ENCODE data around the gene MRPL51.
"Not testable (repeated sequence)": the region's sequence is repeated elsewhere in the genome, so short reads cannot be mapped to it uniquely, and the experiment has no call there.

Gene MRPL51

DNA sequence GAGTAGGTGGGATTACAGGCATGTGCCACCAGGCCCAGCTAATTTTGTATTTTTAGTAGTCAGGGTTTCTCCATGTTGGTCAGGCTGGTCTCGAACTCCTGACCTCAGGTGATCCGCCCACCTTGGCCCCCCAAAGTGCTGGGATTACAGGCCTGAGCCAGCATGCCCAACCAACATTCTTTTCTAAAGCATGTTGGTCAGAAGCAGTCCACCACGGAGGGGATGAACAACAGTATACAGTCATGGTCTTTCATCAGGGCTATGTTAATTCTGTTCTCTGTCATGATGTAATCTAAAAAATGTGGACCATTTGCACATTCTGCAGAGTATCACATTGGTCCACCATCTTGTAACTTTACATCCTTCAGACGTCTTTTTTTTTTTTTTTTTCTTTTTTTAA is 3.6 kb downstream of the MRPL51 start:
- H3K4me3 ChIP-seq (ENCODE audit: low read length) = no peak overlapping the region
- H3K9ac ChIP-seq (ENCODE audit: low read length) = no peak overlapping the region
- H2AFZ ChIP-seq (ENCODE audit: low read depth, low read length) = no peak overlapping the region
- H3K36me3 ChIP-seq (replicated peaks; ENCODE audit: low read depth, low read length) = peaks cover 9% of the 10 kb centered on the region
- H3K27me3 ChIP-seq (ENCODE audit: low read depth, low read length) = no peaks in the 10 kb centered on the region
- H4K20me1 ChIP-seq (ENCODE audit: insufficient read depth, low read length) = no peaks in the 10 kb centered on the region
- TF ChIP-seq, protein P1, sequence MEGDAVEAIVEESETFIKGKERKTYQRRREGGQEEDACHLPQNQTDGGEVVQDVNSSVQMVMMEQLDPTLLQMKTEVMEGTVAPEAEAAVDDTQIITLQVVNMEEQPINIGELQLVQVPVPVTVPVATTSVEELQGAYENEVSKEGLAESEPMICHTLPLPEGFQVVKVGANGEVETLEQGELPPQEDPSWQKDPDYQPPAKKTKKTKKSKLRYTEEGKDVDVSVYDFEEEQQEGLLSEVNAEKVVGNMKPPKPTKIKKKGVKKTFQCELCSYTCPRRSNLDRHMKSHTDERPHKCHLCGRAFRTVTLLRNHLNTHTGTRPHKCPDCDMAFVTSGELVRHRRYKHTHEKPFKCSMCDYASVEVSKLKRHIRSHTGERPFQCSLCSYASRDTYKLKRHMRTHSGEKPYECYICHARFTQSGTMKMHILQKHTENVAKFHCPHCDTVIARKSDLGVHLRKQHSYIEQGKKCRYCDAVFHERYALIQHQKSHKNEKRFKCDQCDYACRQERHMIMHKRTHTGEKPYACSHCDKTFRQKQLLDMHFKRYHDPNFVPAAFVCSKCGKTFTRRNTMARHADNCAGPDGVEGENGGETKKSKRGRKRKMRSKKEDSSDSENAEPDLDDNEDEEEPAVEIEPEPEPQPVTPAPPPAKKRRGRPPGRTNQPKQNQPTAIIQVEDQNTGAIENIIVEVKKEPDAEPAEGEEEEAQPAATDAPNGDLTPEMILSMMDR (IDR thresholded peaks at IDR 0.05; ENCODE audit: low read depth, low read length) = no peak
- no peak for TF ChIP-seq EZH2phosphoT487 (IDR thresholded peaks at IDR 0.05; ENCODE audit: low read depth)
- no peaks in the 10 kb centered on the region for H3K9me3 ChIP-seq (ENCODE audit: insufficient read depth, low read length)
- peaks cover 7% of the 10 kb centered on the region for H3K4me1 ChIP-seq (ENCODE audit: low read length)
- no peak overlapping the region for H3K4me2 ChIP-seq (ENCODE audit: low read length)
- H3K27ac ChIP-seq (ENCODE audit: low read length) = no peak overlapping the region
- H3K79me2 ChIP-seq (ENCODE audit: low read length) = peaks cover 16% of the 10 kb centered on the region

DNA sequence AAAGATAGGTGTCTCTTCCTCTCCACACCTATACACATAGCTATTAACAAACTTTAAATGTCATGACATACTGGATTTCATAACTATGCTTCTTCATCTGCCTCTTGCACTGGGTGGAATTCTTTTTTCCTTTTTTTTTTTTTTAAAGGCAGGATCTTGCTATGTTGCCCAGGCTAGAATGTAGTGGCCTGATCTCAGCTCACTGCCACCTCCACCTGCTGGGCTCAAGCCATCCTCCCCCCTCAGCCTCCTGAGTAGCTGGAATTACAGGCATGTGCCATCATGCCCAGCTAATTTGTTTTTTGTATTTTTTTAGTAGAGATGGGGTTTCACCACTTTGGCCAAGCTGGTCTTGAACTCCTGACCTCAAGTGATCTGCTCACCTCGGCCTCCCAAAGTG is 4.8 kb downstream of the MRPL51 start:
- Histone ChIP-seq H3K27ac (ENCODE audit: low read length) (no peak overlapping the region), H3K36me3 (replicated peaks; ENCODE audit: low read depth, low read length) (peaks cover 9% of the 10 kb centered on the region), H2AFZ (ENCODE audit: low read depth, low read length) (no peak overlapping the region), H3K79me2 (ENCODE audit: low read length) (peaks cover 13% of the 10 kb centered on the region), H4K20me1 (ENCODE audit: insufficient read depth, low read length) (no peaks in the 10 kb centered on the region), H3K4me1 (ENCODE audit: low read length) (peaks cover 7% of the 10 kb centered on the region), H3K9me3 (ENCODE audit: insufficient read depth, low read length) (no peaks in the 10 kb centered on the region), H3K4me3 (ENCODE audit: low read length) (no peak overlapping the region), H3K27me3 (ENCODE audit: low read depth, low read length) (no peaks in the 10 kb centered on the region), H3K9ac (ENCODE audit: low read length) (no peak overlapping the region), H3K4me2 (ENCODE audit: low read length) (no peak overlapping the region)
- TF ChIP-seq EZH2phosphoT487 (IDR thresholded peaks at IDR 0.05; ENCODE audit: low read depth) = no peak
- TF ChIP-seq, protein P1 (IDR thresholded peaks at IDR 0.05; ENCODE audit: low read depth, low read length) = no peak

DNA sequence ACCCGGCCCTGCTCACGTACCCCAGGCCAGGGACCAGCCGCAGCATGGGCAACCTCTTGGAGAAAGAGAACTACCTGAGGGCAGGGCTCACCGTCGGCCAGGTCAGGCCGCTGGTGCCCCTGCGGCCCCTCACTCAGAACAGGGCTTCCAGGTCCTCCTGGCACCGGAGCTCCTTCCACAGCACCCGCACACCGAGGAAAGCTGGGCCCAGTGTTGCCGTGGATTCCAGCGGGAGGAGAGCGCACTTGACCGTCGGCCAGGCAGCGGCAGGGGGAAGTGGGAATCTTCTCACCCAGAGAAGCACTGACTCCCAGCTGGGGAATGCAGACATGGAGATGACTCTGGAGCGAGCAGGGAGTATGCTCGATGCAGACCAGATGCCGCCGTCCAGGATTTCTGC is 14.6 kb downstream of the MRPL51 start:
- no peak overlapping the region for H2AFZ ChIP-seq (ENCODE audit: low read depth, low read length)
- H3K4me2 ChIP-seq (ENCODE audit: low read length) = no peak overlapping the region
- H4K20me1 ChIP-seq (ENCODE audit: insufficient read depth, low read length) = no peaks in the 10 kb centered on the region
- no peaks in the 10 kb centered on the region for H3K36me3 ChIP-seq (replicated peaks; ENCODE audit: low read depth, low read length)
- TF ChIP-seq, protein P1 (IDR thresholded peaks at IDR 0.05; ENCODE audit: low read depth, low read length) = no peak
- TF ChIP-seq EZH2phosphoT487 (IDR thresholded peaks at IDR 0.05; ENCODE audit: low read depth) = no peak
- H3K9ac ChIP-seq (ENCODE audit: low read length) = no peak overlapping the region
- H3K9me3 ChIP-seq (ENCODE audit: insufficient read depth, low read length) = no peaks in the 10 kb centered on the region
- H3K4me3 ChIP-seq (ENCODE audit: low read length) = no peak overlapping the region
- no peak overlapping the region for H3K27ac ChIP-seq (ENCODE audit: low read length)
- H3K4me1 ChIP-seq (ENCODE audit: low read length) = no peaks in the 10 kb centered on the region
- H3K79me2 ChIP-seq (ENCODE audit: low read length) = no peaks in the 10 kb centered on the region
- 0 out of 2 replicates have a peak, but pooled peaks cover 2% of the 10 kb centered on the region for H3K27me3 ChIP-seq (ENCODE audit: low read depth, low read length)

DNA sequence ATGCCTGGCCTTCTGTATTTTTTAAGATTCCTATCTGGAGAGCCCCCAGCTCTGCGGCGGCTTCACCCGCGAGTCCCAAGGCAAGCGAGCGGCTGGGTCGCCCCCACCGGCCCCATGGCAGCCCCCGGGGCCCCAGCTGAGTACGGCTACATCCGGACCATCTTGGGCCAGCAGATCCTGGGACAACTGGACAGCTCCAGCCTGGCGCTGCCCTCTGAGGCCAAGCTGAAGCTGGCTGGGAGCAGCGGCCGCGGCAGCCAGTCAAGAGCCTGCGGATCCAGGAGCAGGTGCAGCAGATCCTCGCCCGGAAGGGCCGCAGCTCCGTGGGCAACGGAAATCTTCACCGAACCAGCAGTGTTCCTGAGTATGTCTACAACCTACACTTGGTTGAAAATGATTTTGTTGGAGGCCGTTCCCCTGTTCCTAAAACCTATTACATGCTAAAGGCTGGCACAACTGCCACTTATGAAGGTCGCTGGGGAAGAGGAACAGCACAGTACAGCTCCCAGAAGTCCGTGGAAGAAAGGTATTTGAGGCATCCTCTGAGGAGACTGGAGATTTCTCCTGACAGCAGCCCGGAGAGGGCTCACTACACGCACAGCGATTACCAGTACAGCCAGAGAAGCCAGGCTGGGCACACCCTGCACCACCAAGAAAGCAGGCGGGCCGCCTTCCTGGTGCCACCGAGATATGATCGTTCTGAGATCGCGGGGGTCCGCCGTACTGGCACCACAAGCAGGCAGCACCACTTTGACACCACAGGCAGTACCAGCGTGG is 15.3 kb downstream of the MRPL51 start:
- not testable (repeated sequence) for H2AFZ ChIP-seq (ENCODE audit: low read depth, low read length); H3K4me3 ChIP-seq (ENCODE audit: low read length)

More for the DNA sequence above, 15.3 kb downstream of the MRPL51 start:
- H4K20me1 ChIP-seq (ENCODE audit: insufficient read depth, low read length); H3K4me2 ChIP-seq (ENCODE audit: low read length); H3K79me2 ChIP-seq (ENCODE audit: low read length); H3K9me3 ChIP-seq (ENCODE audit: insufficient read depth, low read length); H3K9ac ChIP-seq (ENCODE audit: low read length); H3K4me1 ChIP-seq (ENCODE audit: low read length); H3K36me3 ChIP-seq (replicated peaks; ENCODE audit: low read depth, low read length); H3K27me3 ChIP-seq (ENCODE audit: low read depth, low read length); H3K27ac ChIP-seq (ENCODE audit: low read length): not testable (repeated sequence)
